Panc1 (cell line): ENCODE measurements around the gene TSPAN4. TPM values are rescaled to one million over a fixed set of nuclear protein-coding genes. Genes with fewer than 3 reads are reported as not detected.

Experiments
- ATAC-seq: fragments of 200-7000 bp; cut with Tn5 transposase; 2 replicates; pipeline ENCODE4 v1.9.1; 2020; ENCODE audit warnings: mild to moderate bottlenecking, moderate library complexity
- BruUV-seq: library from RNA; stranded (reverse); fragments of 400-500 nt; replicated peaks from 2 replicates; lab custom pipeline; 2021; lab: Mats Ljungman, UMichigan
- CTCF ChIA-PET: fragments of 300-600 bp; sonication (Branson Sonifier 250); formaldehyde crosslinking; loops from one replicate; lab custom pipeline; 2022; ENCODE audit warnings: antibody characterized with exemption; lab: Charles Lee
- POLR2A ChIA-PET: fragments of 300-600 bp; sonication (Branson Sonifier 250); formaldehyde crosslinking; loops from one replicate; lab custom pipeline; 2022; ENCODE audit warnings: antibody characterized with exemption; lab: Charles Lee
- DNase-seq: peaks from one replicate; pipeline ENCODE4 v3.0.0-alpha.2; 2010; ENCODE audit warnings: low read depth, low spot score
- H3K27ac ChIP-seq: 2 replicates; pipeline ENCODE4 v1.5.1; 2011; ENCODE audit warnings: mild to moderate bottlenecking, low read length, inconsistent platforms
- H3K27me3 ChIP-seq: fragments of 200-500 bp; sonication (Bioruptor generic); 2 replicates; pipeline ENCODE4 v1.6.0; 2014; ENCODE audit warnings: low read length, inconsistent platforms; ENCODE audit not compliant: control insufficient read depth, insufficient read depth
- H3K36me3 ChIP-seq: fragments of 200-500 bp; sonication (Bioruptor generic); 2 replicates; pipeline ENCODE4 v1.5.1; 2014; ENCODE audit warnings: inconsistent platforms, mild to moderate bottlenecking, low read length, moderate library complexity; ENCODE audit not compliant: control insufficient read depth, insufficient read depth
- H3K4me1 ChIP-seq: 2 replicates; pipeline ENCODE4 v1.5.1; 2011; ENCODE audit warnings: inconsistent platforms, mild to moderate bottlenecking, low read length, moderate library complexity; ENCODE audit not compliant: control insufficient read depth, insufficient read depth
- H3K4me3 ChIP-seq, 2 experiments: 2 replicates each; pipeline ENCODE4 v1.5.1; 2011 to 2012; ENCODE audit warnings: low read depth in 2 of 2, low read length in 2 of 2, mild to moderate bottlenecking in 2 of 2, inconsistent platforms in 1 of 2, moderate library complexity in 1 of 2
- H3K9me3 ChIP-seq: fragments of 200-500 bp; sonication (Bioruptor generic); 2 replicates; pipeline ENCODE4 v1.5.1; 2014; ENCODE audit warnings: low read depth, mild to moderate bottlenecking, inconsistent platforms, low read length, moderate library complexity; ENCODE audit not compliant: control insufficient read depth, insufficient read depth
- POLR2AphosphoS5 ChIP-seq: IDR thresholded peaks from 2 replicates; pipeline ENCODE4 v1.6.1; 2012; ENCODE audit warnings: mild to moderate bottlenecking, low read depth, low read length, moderate library complexity
- SIN3A ChIP-seq: IDR thresholded peaks from 2 replicates; pipeline ENCODE4 v1.6.1; 2012; ENCODE audit warnings: low read depth, mild to moderate bottlenecking, low read length, moderate library complexity, borderline replicate concordance; ENCODE audit not compliant: insufficient read depth
- TCF7L2 ChIP-seq: IDR thresholded peaks from 2 replicates; pipeline ENCODE4 v1.6.1; 2011; ENCODE audit warnings: mild to moderate bottlenecking, low read depth, low read length, inconsistent platforms
- in situ Hi-C: cut with HindIII; loops from 2 replicates; pipeline ENCODE4 v1.10.0; 2016; ENCODE audit warnings: low sequenced_read_pairs, low pct_unique_long_range_greater_than_20kb
- intact Hi-C: fragments of 100-400 bp; cut with micrococcal nuclease; formaldehyde crosslinking; loops from one replicate; pipeline ENCODE4 v1.10.0; 2022; ENCODE audit not compliant: unreplicated experiment
- total RNA-seq: library from RNA; stranded (reverse); gene quantifications from one replicate; pipeline ENCODE4 v1.2.1, GENCODE V29; 2021; ENCODE audit not compliant: unreplicated experiment
- TF ChIP-seq, protein P1 (sequence below): fragments of 450-650 bp; IDR thresholded peaks from 2 replicates; pipeline ENCODE4 v1.5.1; 2017; ENCODE audit warnings: mild to moderate bottlenecking
- TF ChIP-seq, protein P2 (sequence below), 2 experiments: IDR thresholded peaks; 2 replicates each; pipeline ENCODE4 v1.6.1; 2011 to 2012; ENCODE audit warnings: low read depth in 2 of 2, control low read depth in 1 of 2, low read length in 1 of 2, mild to moderate bottlenecking in 1 of 2, moderate library complexity in 1 of 2; ENCODE audit not compliant: insufficient read depth in 1 of 2

Gene TSPAN4
- total RNA-seq, 1 experiment from 2014 or later, result 187 TPM

DNA sequence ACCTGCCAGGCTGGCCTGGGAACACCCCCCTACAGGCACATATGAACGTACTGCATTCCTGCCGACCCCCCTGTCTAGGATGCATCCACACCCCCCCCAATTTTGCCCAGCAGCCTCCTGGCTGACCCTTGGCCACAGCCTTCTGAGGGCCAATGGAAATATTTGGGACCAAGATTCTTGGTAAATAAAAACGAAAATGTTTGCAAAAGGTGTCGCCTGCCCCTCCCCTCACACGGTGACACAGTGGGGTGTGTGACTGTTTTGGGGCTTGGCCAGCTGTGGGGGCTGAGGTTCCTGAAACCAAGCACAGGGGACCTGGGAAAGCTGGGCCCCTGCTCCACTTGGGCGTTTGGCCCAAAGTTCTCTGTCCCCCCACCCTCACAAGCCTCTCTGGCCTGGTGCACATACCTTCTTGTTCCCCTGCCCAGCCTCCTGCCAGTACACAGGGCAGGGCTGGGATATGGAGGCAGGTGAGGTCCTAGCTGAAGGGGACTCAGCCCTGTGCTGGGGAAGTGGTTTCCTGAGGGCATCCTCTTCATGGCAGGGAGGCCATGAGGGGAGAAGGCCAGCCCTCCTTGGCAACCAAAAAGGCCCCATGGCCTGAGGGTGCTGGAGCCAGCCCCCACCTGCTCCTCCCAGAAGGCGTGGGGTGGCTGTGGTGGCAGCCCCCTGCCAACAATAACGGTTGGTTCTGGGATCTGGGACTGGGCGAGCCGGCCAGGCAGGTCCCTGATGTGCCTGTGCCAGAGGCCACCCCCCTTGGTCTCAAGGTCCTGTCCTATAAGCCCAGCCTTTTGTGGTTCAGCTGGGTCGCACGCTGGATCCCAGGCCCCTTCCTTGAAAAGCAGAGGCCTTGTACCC, 17.1 kb upstream of the TSPAN4 start:
- ATAC-seq, result no peak
- POLR2A ChIA-PET, result interaction anchor here (0.5 kb wide), 1 partner anchor 261 kb away, joined by 3 read pairs; no protein-coding TSS in a partner anchor
- no TSS peak for BruUV-seq
- no peaks in the 10 kb centered on the region for H3K9me3 ChIP-seq
- peaks cover 71% of the 10 kb centered on the region for H3K4me1 ChIP-seq
- H3K27me3 ChIP-seq, result no peaks in the 10 kb centered on the region
- CTCF ChIA-PET, result interaction anchor here (0.6 to 1.1 kb wide), 3 partner anchors 10 to 22 kb away, joined by 3 to 8 read pairs (median 5); no protein-coding TSS in a partner anchor
- in situ Hi-C loops (no loop called here), intact Hi-C loops (no loop called here)
- DNase-seq, result no peak
- 0 out of 2 replicates have a peak, but pooled peaks cover 2% of the 10 kb centered on the region for H3K36me3 ChIP-seq
- peak overlapping the region; percentile 90 for H3K27ac ChIP-seq
- TF ChIP-seq POLR2AphosphoS5, result peak; percentile 54
- TF ChIP-seq, protein P1, sequence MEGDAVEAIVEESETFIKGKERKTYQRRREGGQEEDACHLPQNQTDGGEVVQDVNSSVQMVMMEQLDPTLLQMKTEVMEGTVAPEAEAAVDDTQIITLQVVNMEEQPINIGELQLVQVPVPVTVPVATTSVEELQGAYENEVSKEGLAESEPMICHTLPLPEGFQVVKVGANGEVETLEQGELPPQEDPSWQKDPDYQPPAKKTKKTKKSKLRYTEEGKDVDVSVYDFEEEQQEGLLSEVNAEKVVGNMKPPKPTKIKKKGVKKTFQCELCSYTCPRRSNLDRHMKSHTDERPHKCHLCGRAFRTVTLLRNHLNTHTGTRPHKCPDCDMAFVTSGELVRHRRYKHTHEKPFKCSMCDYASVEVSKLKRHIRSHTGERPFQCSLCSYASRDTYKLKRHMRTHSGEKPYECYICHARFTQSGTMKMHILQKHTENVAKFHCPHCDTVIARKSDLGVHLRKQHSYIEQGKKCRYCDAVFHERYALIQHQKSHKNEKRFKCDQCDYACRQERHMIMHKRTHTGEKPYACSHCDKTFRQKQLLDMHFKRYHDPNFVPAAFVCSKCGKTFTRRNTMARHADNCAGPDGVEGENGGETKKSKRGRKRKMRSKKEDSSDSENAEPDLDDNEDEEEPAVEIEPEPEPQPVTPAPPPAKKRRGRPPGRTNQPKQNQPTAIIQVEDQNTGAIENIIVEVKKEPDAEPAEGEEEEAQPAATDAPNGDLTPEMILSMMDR, result no peak
- H3K4me3 ChIP-seq, result no peak overlapping the region

DNA sequence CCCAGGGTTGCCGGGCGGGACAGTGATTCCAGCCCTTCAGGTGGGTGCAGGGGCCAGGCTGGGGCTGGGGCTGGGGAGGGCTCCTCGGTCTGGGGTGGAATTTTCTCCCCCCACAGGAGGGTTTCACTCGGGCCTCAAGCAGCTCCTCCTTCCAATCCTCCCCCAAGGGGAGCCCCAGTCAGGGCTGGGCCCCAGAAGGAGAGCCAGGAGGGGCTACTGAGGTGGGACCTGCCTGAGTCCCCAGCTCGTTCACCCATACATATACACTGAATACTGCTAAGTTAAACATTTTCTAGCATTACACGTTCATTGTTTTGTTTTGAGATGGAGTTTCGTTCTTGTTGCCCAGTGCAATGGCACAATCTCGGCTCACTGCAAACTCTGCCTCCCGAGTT, 16.4 kb upstream of the TSPAN4 start:
- Histone ChIP-seq H3K4me3 (peak overlapping the region; percentile 44 to 55; a peak in 3 of 4 replicates), H3K36me3 (0 out of 2 replicates have a peak, but pooled peaks cover 2% of the 10 kb centered on the region), H3K4me1 (peaks cover 64% of the 10 kb centered on the region), H3K27ac (peak overlapping the region; percentile 90), H3K9me3 (no peaks in the 10 kb centered on the region), H3K27me3 (no peaks in the 10 kb centered on the region)
- POLR2A ChIA-PET, result interaction anchor here (0.5 kb wide), 1 partner anchor 261 kb away, joined by 3 read pairs; no protein-coding TSS in a partner anchor
- intact Hi-C loops, result no loop called here
- ATAC-seq, result no peak
- DNase-seq, result no peak
- TF ChIP-seq, protein P1, result no peak
- TF ChIP-seq SIN3A (no peak), TCF7L2 (no peak), POLR2AphosphoS5 (no peak)
- TF ChIP-seq, protein P2, sequence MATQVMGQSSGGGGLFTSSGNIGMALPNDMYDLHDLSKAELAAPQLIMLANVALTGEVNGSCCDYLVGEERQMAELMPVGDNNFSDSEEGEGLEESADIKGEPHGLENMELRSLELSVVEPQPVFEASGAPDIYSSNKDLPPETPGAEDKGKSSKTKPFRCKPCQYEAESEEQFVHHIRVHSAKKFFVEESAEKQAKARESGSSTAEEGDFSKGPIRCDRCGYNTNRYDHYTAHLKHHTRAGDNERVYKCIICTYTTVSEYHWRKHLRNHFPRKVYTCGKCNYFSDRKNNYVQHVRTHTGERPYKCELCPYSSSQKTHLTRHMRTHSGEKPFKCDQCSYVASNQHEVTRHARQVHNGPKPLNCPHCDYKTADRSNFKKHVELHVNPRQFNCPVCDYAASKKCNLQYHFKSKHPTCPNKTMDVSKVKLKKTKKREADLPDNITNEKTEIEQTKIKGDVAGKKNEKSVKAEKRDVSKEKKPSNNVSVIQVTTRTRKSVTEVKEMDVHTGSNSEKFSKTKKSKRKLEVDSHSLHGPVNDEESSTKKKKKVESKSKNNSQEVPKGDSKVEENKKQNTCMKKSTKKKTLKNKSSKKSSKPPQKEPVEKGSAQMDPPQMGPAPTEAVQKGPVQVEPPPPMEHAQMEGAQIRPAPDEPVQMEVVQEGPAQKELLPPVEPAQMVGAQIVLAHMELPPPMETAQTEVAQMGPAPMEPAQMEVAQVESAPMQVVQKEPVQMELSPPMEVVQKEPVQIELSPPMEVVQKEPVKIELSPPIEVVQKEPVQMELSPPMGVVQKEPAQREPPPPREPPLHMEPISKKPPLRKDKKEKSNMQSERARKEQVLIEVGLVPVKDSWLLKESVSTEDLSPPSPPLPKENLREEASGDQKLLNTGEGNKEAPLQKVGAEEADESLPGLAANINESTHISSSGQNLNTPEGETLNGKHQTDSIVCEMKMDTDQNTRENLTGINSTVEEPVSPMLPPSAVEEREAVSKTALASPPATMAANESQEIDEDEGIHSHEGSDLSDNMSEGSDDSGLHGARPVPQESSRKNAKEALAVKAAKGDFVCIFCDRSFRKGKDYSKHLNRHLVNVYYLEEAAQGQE (IDR thresholded peaks at IDR 0.05; ENCODE audit: insufficient read depth in 1 of 2, low read depth in 2 of 2, low read length in 1 of 2), result no peak
- in situ Hi-C loops, result no loop called here
- BruUV-seq, result no TSS peak
- CTCF ChIA-PET, result interaction anchor here (0.6 to 1.1 kb wide), 3 partner anchors 9 to 21 kb away, joined by 3 to 8 read pairs (median 5); no protein-coding TSS in a partner anchor
